Activated CD4-positive, alpha-beta T cell treated with anti-CD3 and anti-CD28 coated beads for 36 hours (primary cell): ENCODE data around the gene LTO1. TPM values are rescaled to one million over a fixed set of nuclear protein-coding genes. Genes with fewer than 3 reads are reported as not detected.

Source experiments
- ATAC-seq: fragments of 200-7000 bp; cut with Tn5 transposase; one replicate; pipeline ENCODE4 v1.10.0; 2021; ENCODE audit warnings: mild to moderate bottlenecking, moderate library complexity
- CTCF ChIA-PET: fragments of 350-600 bp; sonication (Branson Sonifier 250); formaldehyde crosslinking; loops from one replicate; lab custom pipeline; 2021; ENCODE audit warnings: antibody characterized with exemption; lab: Charles Lee
- POLR2A ChIA-PET: fragments of 350-600 bp; sonication (Branson Sonifier 250); formaldehyde crosslinking; loops from one replicate; lab custom pipeline; 2021; ENCODE audit warnings: antibody characterized with exemption, inconsistent platforms; lab: Charles Lee
- DNase-seq: peaks from one replicate; pipeline ENCODE4 v3.0.0-alpha.2; 2020
- H3K27ac Mint-ChIP-seq: one replicate; pipeline ENCODE4 v1.8.0; 2021; ENCODE audit warnings: mixed read lengths
- H3K27me3 Mint-ChIP-seq: one replicate; pipeline ENCODE4 v1.8.0; 2021; ENCODE audit warnings: mixed read lengths
- H3K36me3 Mint-ChIP-seq: one replicate; pipeline ENCODE4 v1.8.0; 2021; ENCODE audit warnings: low read depth, mixed read lengths
- H3K4me1 Mint-ChIP-seq: one replicate; pipeline ENCODE4 v1.8.0; 2021; ENCODE audit warnings: mixed read lengths
- H3K4me3 Mint-ChIP-seq: one replicate; pipeline ENCODE4 v1.8.0; 2021; ENCODE audit warnings: mild to moderate bottlenecking, moderate library complexity, mixed read lengths
- H3K9me3 Mint-ChIP-seq: one replicate; pipeline ENCODE4 v1.8.0; 2021; ENCODE audit warnings: low read depth, mixed read lengths
- intact Hi-C, 2 experiments: fragments of 100-400 bp; cut with DNase I in 1 of 2; cut with micrococcal nuclease in 1 of 2; formaldehyde crosslinking; loops; one replicate each; pipeline versions ENCODE4 v1.14.2 to v1.15.1; 2022 to 2024; cut with DNase I, micrococcal nuclease
- total RNA-seq, 2 experiments: library from RNA; stranded (reverse); gene quantifications; one replicate each; pipeline ENCODE4 v1.2.3, GENCODE V29; 2021

The LTO1 gene
- total RNA-seq, 2 experiments from 2014 or later: 16.8 to 17.8 TPM

DNA sequence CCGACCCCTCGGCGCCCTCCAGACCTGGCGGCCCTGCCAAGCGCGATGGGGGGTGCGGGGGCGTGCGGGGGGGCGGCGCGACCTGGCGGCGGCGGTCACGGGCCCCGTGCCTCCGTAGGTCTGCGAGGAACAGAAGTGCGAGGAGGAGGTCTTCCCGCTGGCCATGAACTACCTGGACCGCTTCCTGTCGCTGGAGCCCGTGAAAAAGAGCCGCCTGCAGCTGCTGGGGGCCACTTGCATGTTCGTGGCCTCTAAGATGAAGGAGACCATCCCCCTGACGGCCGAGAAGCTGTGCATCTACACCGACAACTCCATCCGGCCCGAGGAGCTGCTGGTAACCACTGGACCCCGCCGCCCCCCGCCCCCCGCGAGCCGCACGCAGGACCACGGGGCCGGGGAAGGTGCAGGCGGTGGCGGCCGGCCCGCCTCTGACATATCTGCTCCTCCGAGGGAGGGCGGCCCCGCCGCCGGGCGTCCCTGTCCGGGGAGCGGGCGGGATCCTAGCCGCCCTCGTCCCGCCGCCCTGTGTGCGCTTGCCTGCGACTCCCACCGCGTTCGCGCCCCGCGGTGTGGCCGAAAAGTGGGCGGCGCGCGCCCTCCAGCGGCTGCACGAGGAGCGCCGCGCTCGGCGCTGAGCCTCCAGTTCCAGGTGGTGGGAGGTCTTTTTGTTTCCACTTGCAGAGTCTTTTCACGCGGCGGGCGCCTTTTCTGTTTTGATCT, 32.1 kb downstream of the LTO1 start:
- H3K4me3 Mint-ChIP-seq: peak overlapping the region; percentile 51
- ATAC-seq (peak; percentile 80), DNase-seq (peak; percentile 86)
- peaks cover 23% of the 10 kb centered on the region for H3K27me3 Mint-ChIP-seq
- peaks cover 18% of the 10 kb centered on the region for H3K4me1 Mint-ChIP-seq
- ChIA-PET CTCF (interaction anchor here (0.5 to 3.0 kb wide), 11 partner anchors 16 to 544 kb away, joined by 3 to 8 read pairs (median 3); no protein-coding TSS in a partner anchor), POLR2A (no interaction called here)
- no peak overlapping the region for H3K27ac Mint-ChIP-seq
- intact Hi-C loops: loop anchor here (1.0 to 5.0 kb wide), 9 partner anchors 28 to 798 kb away; no protein-coding TSS in a partner anchor
- no peaks in the 10 kb centered on the region for H3K9me3 Mint-ChIP-seq
- H3K36me3 Mint-ChIP-seq: no peaks in the 10 kb centered on the region

- peak overlapping the region; percentile 48 for H3K4me3 Mint-ChIP-seq
- ATAC-seq (peak; percentile 11), DNase-seq (peak; percentile 64)
- no peak overlapping the region for H3K27ac Mint-ChIP-seq
- ChIA-PET POLR2A (no interaction called here), CTCF (interaction anchor here (0.6 to 3.0 kb wide), 7 partner anchors 17 to 543 kb away, joined by 3 to 8 read pairs (median 3); no protein-coding TSS in a partner anchor)
- H3K36me3 Mint-ChIP-seq: no peaks in the 10 kb centered on the region
- H3K9me3 Mint-ChIP-seq: no peaks in the 10 kb centered on the region
- intact Hi-C loops: loop anchor here in 1 of 2 experiments (2.0 to 5.0 kb wide), 6 partner anchors 28 to 798 kb away; no protein-coding TSS in a partner anchor
- peaks cover 27% of the 10 kb centered on the region for H3K27me3 Mint-ChIP-seq
- peaks cover 22% of the 10 kb centered on the region for H3K4me1 Mint-ChIP-seq
Observed at GRCh38 chr11:69642549-69642912, 32.6 kb downstream of the LTO1 start.

DNA sequence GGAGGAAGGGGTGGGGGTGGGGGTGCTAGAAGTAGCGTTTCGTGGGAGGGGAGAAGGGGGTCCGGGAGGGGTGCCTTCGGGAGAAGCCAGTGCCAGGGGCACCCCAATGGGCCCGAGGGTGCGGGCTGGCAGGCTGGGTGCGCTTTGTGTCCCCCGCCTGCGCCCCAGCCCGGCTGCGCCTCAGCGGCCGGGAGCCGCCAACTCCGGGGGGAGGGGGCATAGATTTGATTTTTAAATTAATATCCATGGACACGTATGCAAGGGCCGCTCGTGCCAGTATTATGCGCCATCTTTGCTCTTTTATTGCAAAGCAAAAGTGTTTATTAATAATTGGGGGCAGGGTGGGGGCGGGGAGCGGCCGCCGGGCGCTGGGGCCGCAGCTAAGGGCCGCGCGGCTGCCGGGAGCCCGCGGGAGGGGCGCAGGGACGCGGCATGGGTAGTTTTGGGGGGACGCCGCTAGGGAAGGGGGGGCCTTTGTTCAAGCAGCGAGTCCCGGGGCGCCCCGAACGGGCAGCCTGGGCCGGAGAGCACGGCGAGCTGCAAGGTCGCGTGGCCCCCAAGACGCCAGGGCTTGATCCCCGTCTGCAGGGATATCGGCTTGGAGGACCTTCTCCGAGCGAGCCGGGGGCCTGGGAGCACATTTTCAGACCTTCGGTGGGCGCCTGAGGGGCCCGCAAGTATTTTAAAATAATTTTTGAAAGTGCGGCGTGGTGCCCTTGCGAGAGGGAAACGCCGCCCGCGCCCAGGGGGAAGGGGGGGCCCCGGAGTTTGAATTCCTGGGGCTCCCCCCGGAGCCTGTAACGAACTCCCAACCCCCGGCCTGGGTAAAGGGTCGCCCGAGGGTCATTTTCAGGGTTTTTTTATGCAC, 33.2 kb downstream of the LTO1 start:
- peaks cover 25% of the 10 kb centered on the region for H3K4me1 Mint-ChIP-seq
- peak overlapping the region; percentile 65 for H3K4me3 Mint-ChIP-seq
- no peaks in the 10 kb centered on the region for H3K9me3 Mint-ChIP-seq
- peaks cover 30% of the 10 kb centered on the region for H3K27me3 Mint-ChIP-seq
- CTCF ChIA-PET: no interaction called here
- no peaks in the 10 kb centered on the region for H3K36me3 Mint-ChIP-seq
- intact Hi-C loops: loop anchor here in 1 of 2 experiments (2.0 to 5.0 kb wide), 6 partner anchors 29 to 797 kb away; no protein-coding TSS in a partner anchor
- POLR2A ChIA-PET: no interaction called here
- DNase-seq: peak; percentile 13
- ATAC-seq: no peak
- no peak overlapping the region for H3K27ac Mint-ChIP-seq

GRCh38 chr11:69640995-69641581, 34.1 kb downstream of the LTO1 start, which contains the start of gene CCND1:
CCND1 (plus strand) TSS chr11:69641156; CDS start chr11:69641314, 158 bp downstream.
- H3K36me3 Mint-ChIP-seq: no peaks in the 10 kb centered on the region
- H3K27me3 Mint-ChIP-seq: peaks cover 34% of the 10 kb centered on the region
- H3K4me3 Mint-ChIP-seq: peak within 1 kb of the TSS; percentile 65
- ChIA-PET POLR2A (no interaction called here), CTCF (no interaction called here)
- peak; percentile 59 for DNase-seq
- intact Hi-C loops: loop anchor here in 1 of 2 experiments (5.0 kb wide), 2 partner anchors 199 to 404 kb away; no protein-coding TSS in a partner anchor
- no peak within 1 kb of the TSS for H3K27ac Mint-ChIP-seq
- no peaks in the 10 kb centered on the region for H3K9me3 Mint-ChIP-seq
- peak; percentile 44 for ATAC-seq
- H3K4me1 Mint-ChIP-seq: peaks cover 29% of the 10 kb centered on the region

DNA sequence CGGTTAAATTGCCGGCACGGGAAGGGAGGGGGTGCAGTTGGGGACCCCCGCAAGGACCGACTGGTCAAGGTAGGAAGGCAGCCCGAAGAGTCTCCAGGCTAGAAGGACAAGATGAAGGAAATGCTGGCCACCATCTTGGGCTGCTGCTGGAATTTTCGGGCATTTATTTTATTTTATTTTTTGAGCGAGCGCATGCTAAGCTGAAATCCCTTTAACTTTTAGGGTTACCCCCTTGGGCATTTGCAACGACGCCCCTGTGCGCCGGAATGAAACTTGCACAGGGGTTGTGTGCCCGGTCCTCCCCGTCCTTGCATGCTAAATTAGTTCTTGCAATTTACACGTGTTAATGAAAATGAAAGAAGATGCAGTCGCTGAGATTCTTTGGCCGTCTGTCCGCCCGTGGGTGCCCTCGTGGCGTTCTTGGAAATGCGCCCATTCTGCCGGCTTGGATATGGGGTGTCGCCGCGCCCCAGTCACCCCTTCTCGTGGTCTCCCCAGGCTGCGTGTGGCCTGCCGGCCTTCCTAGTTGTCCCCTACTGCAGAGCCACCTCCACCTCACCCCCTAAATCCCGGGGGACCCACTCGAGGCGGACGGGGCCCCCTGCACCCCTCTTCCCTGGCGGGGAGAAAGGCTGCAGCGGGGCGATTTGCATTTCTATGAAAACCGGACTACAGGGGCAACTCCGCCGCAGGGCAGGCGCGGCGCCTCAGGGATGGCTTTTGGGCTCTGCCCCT, 34.7 kb downstream of the LTO1 start:
- ChIA-PET CTCF (interaction anchor here (0.7 kb wide), 1 partner anchor 1247 kb away, joined by 4 read pairs; no protein-coding TSS in a partner anchor), POLR2A (no interaction called here)
- Mint-ChIP-seq H3K27ac (no peak overlapping the region), H3K27me3 (peaks cover 39% of the 10 kb centered on the region), H3K4me1 (peaks cover 29% of the 10 kb centered on the region), H3K36me3 (no peaks in the 10 kb centered on the region), H3K9me3 (no peaks in the 10 kb centered on the region), H3K4me3 (peak overlapping the region; percentile 20)
- intact Hi-C loops: loop anchor here in 1 of 2 experiments (5.0 kb wide), 2 partner anchors 198 to 403 kb away; no protein-coding TSS in a partner anchor
- DNase-seq (peak; percentile 32), ATAC-seq (no peak)

DNA sequence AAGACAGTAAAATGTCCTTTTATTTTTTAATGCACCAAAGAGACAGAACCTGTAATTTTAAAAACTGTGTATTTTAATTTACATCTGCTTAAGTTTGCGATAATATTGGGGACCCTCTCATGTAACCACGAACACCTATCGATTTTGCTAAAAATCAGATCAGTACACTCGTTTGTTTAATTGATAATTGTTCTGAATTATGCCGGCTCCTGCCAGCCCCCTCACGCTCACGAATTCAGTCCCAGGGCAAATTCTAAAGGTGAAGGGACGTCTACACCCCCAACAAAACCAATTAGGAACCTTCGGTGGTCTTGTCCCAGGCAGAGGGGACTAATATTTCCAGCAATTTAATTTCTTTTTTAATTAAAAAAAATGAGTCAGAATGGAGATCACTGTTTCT, 35.3 kb downstream of the LTO1 start:
- peaks cover 29% of the 10 kb centered on the region for H3K4me1 Mint-ChIP-seq
- no peaks in the 10 kb centered on the region for H3K9me3 Mint-ChIP-seq
- DNase-seq: no peak
- peaks cover 42% of the 10 kb centered on the region for H3K27me3 Mint-ChIP-seq
- H3K27ac Mint-ChIP-seq: no peak overlapping the region
- no peak overlapping the region for H3K4me3 Mint-ChIP-seq
- intact Hi-C loops: loop anchor here in 1 of 2 experiments (5.0 kb wide), 4 partner anchors 62 to 403 kb away; partner anchors contain the start of genes FGF19 and FGF3
- ChIA-PET CTCF (interaction anchor here (0.7 kb wide), 1 partner anchor 1246 kb away, joined by 4 read pairs; no protein-coding TSS in a partner anchor), POLR2A (no interaction called here)
- no peak for ATAC-seq
- H3K36me3 Mint-ChIP-seq: no peaks in the 10 kb centered on the region

- Mint-ChIP-seq H3K4me1 (peaks cover 29% of the 10 kb centered on the region), H3K27me3 (peaks cover 47% of the 10 kb centered on the region), H3K36me3 (no peaks in the 10 kb centered on the region), H3K4me3 (no peak overlapping the region), H3K9me3 (no peaks in the 10 kb centered on the region), H3K27ac (no peak overlapping the region)
- DNase-seq: peak; percentile 49
- intact Hi-C loops: loop anchor here in 1 of 2 experiments (5.0 kb wide), 2 partner anchors 63 to 178 kb away; partner anchors contain the start of genes FGF19 and FGF3
- POLR2A ChIA-PET: no interaction called here
- ATAC-seq: no peak
- CTCF ChIA-PET: no interaction called here
Observed at GRCh38 chr11:69638941-69639681, 36.0 kb downstream of the LTO1 start.

DNA sequence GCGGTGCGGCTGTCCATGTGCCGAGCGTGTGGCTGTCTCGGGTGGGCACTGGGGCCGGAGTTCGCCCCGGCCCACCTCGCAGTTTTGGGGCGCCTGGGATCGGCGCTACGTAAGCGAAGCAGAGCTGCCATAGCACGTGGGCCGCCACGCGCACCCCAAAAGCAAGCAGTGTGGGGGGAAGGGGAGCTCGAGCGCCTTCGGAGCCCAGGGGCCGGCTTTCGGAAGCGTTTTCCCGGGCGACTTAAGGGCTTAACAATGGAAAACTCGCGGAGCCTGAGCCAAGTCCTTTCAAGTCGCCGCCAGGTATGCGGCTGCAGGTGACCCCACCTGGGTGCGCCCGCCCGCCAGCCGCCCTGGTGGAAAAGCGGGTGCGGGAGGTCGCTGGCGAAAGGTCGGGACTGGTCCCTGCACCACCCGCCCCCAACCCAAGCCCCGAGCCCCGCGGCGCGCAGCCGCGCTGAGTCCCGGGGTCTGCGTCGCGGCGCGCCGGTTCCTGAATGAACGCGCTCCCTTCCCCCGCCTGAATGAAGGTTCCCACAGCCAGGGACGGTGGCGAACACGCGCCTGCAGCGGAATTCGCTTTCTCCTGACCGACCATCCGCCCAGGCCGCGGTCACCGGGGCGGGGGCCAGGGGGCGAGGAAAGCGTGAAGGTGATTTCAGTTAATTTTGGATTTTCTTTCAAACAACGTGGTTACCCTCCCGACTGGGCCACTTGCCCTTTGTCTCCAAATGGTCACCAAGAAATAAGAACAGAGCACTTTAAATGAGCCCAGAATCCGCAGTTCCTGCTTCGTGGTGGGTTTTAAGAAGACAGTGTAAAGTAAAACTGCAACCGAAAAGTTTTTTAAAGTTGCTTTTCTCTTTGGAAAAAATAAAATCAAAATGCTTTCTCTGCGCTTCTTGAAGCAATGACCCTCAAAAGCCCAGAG, 36.9 kb downstream of the LTO1 start:
- DNase-seq (no peak), ATAC-seq (no peak)
- no peaks in the 10 kb centered on the region for H3K9me3 Mint-ChIP-seq
- ChIA-PET CTCF (no interaction called here), POLR2A (interaction anchor here (0.6 kb wide), 1 partner anchor 17 kb away, joined by 3 read pairs; no protein-coding TSS in a partner anchor)
- peak overlapping the region; percentile 17 for H3K4me3 Mint-ChIP-seq
- H3K27me3 Mint-ChIP-seq: peaks cover 49% of the 10 kb centered on the region
- no peak overlapping the region for H3K27ac Mint-ChIP-seq
- H3K36me3 Mint-ChIP-seq: no peaks in the 10 kb centered on the region
- intact Hi-C loops: loop anchor here in 1 of 2 experiments (5.0 kb wide), 2 partner anchors 64 to 179 kb away; partner anchors contain the start of genes FGF19 and FGF3
- H3K4me1 Mint-ChIP-seq: peaks cover 29% of the 10 kb centered on the region
